Ovary (tissue), 3 donors: ENCODE measurements around the gene PAOX.

Experiments used
- CTCF ChIP-seq, 3 donors: fragments of 450-650 bp in 2 of 3; fragments of 200-600 bp in 1 of 3; IDR thresholded peaks; one replicate each; pipeline versions ENCODE4 v1.5.1 to v1.8.0; 2016 to 2022; ENCODE audit warnings: antibody characterized with exemption in 3 of 3, mild to moderate bottlenecking in 1 of 3
- EP300 ChIP-seq: sonication (generic); formaldehyde crosslinking; IDR thresholded peaks from one replicate; pipeline ENCODE4 v1.6.1; 2017; ENCODE audit warnings: antibody characterized with exemption
- POLR2A ChIP-seq: fragments of 450-650 bp; IDR thresholded peaks from one replicate; pipeline ENCODE4 v1.6.1; 2017; ENCODE audit warnings: antibody characterized with exemption, mild to moderate bottlenecking, moderate library complexity
- donor health status: DM: no; HTN: no; CAD: no.

DNA sequence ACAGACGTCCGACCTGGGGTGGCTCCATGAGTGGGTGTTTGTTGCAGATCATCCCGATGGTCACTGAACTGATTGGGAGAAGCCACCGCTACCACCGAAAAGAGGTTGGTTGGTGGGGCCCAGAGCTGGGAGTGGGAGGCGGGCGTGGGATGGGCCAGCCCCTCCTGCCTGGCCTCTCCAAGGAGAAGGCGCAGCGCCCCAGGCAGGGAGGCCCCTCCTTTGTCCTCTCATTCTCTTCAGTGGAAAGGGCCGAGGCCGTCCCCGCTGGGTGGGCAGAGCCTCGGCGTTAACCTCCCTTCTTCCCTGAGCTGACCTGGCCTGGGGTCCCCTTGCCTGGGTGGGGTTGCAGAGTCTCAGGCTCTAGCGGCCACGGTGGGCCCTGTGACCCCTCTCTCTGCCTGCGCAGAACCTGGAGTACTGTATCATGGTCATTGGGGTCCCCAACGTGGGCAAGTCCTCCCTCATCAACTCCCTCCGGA, 20.1 kb downstream of the PAOX start:
- no peak for TF ChIP-seq EP300
- TF ChIP-seq CTCF (IDR thresholded peaks at IDR 0.05), result no peak
- no peak for TF ChIP-seq POLR2A
